Astrocyte of the cerebellum (primary cell): ENCODE results near the gene TRAFD1.

ENCODE experiments used
- DNase-seq: peaks from one replicate; pipeline ENCODE4 v3.0.0-alpha.2; 2011; ENCODE audit warnings: low read depth
- H3K4me3 ChIP-seq: 2 replicates; pipeline ENCODE4 v1.5.1; 2011; ENCODE audit warnings: mild to moderate bottlenecking, low read depth, low read length, moderate library complexity
- in situ Hi-C: cut with HindIII; loops from 2 replicates; pipeline ENCODE4 v1.10.0; 2017; ENCODE audit warnings: low sequenced_read_pairs
- TF ChIP-seq, protein P1 (sequence below): IDR thresholded peaks from 2 replicates; pipeline ENCODE4 v1.5.1; 2012; ENCODE audit warnings: low read length, low read depth, moderate library complexity, mild to moderate bottlenecking; ENCODE audit errors: missing control alignments

The TRAFD1 gene

DNA sequence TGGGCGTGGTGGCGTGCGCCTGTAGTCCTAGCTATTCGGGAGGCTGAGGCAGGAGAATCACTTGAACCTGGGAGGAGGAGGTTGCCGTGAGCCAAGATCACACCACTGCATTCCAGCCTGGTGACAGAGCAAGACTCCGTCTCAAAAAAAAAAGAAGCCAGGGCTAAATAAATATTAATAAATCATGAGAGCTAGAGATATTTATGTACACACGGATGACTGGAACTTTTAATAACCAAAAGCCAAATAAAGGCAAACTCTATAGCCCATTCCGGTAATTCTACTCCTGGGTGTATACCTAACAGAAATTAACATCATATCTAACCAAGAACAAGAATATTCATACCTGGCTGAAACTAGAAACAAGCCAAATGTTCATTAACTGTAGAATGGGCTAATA lies 7.7 kb upstream of the TRAFD1 start:
- in situ Hi-C loops = no loop called here
- DNase-seq = no peak
- H3K4me3 ChIP-seq = no peak overlapping the region
- TF ChIP-seq, protein P1, sequence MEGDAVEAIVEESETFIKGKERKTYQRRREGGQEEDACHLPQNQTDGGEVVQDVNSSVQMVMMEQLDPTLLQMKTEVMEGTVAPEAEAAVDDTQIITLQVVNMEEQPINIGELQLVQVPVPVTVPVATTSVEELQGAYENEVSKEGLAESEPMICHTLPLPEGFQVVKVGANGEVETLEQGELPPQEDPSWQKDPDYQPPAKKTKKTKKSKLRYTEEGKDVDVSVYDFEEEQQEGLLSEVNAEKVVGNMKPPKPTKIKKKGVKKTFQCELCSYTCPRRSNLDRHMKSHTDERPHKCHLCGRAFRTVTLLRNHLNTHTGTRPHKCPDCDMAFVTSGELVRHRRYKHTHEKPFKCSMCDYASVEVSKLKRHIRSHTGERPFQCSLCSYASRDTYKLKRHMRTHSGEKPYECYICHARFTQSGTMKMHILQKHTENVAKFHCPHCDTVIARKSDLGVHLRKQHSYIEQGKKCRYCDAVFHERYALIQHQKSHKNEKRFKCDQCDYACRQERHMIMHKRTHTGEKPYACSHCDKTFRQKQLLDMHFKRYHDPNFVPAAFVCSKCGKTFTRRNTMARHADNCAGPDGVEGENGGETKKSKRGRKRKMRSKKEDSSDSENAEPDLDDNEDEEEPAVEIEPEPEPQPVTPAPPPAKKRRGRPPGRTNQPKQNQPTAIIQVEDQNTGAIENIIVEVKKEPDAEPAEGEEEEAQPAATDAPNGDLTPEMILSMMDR = no peak

DNA sequence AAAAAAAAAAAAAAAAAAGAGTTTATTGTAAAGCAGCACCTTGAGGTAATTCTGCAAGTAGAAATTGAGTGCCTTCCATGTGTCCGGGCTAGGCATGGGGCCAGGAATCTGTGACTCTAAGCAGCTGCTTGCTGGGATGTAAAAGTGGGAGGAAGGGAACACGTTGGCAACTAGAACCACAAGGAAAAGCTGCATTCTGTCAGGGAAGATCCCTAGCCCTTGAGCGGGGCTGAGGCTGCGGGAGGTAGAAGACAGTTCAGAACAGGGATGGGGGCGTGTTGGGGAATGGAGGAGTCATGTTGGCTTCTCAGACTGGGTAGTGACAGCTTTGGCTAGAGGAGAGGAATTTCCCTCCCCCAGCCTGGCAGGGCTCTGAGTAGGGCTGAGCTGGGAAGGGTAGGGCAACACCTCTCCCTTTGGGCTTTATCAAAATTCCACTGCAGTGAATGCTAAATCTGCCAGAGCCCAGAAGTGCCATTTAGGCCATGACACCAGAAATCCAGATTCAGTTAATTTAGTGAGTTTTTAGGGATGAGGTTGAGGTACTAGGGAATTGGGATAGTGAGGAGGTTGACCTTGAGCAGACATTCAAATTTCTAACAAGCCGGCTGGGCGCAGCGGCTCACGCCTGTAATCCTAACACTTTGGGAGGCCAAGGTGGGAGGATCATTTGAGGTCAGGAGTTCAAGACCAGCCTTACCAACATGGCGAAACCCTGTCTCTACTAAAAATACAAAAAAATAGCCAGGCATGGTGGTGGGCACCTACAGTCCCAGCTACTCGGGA lies 3.4 kb upstream of the TRAFD1 start:
- H3K4me3 ChIP-seq = no peak overlapping the region
- DNase-seq = peak; percentile 36
- TF ChIP-seq, protein P1 = no peak
- in situ Hi-C loops = no loop called here

DNA sequence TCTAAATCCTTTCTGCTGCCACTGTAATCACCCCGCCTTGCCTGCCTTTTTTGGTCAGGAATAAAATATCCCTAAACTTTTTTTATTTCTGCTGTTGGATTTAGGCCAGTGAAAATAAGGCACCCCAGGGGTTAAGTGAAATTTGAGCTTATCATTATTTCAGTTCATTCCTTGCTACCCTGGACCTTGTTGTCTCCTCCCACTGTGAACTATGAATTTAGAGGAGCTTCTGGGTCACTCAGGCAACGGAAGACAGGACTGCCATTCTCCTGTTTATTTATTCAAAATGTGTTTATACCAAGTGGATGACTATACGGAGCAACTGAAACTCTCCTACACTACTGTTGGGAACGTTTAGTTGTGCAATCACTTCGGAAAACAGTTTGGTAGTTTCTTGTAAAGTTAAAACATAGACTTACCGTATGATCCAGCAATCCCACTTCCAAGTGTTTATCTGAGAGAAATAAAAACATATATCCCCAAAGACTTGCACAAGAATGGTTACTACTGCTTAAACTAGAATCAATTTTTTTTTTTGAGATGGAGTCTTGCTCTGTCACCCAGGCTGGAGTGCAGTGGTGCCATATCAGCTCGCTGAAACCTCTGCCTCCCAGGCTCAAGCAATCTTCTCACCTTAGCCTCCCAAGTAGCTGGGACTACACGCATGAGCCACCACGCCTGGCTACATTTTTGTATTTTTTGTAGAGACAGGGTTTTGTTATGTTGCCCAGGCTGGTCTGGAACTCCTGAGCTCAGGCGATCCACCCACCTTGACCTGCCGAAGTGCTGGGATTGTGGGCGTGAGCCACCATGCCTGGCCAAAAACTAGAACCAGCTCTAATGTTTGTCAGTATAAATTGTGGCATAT lies 2.3 kb upstream of the TRAFD1 start:
- H3K4me3 ChIP-seq = no peak overlapping the region
- in situ Hi-C loops = no loop called here
- no peak for DNase-seq
- TF ChIP-seq, protein P1 = no peak

DNA sequence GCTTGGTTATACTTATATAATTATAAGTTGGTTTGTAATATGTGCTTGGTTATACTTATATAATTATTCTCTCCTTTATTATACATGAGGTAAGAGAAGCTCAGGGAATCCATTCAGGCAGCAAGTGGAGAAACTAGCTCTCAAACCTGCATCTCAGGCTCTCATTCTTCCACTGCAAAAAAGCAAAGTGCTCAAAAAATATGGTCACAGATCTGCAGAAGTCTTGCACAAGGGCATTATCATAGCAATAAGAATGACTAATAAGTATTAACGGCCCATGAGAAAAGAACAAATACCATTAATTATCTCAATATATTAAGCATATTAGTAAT lies 476 bp upstream of the TRAFD1 start:
- in situ Hi-C loops = no loop called here
- TF ChIP-seq, protein P1 = no peak
- peak overlapping the region; percentile 93 for H3K4me3 ChIP-seq
- DNase-seq = no peak

DNA sequence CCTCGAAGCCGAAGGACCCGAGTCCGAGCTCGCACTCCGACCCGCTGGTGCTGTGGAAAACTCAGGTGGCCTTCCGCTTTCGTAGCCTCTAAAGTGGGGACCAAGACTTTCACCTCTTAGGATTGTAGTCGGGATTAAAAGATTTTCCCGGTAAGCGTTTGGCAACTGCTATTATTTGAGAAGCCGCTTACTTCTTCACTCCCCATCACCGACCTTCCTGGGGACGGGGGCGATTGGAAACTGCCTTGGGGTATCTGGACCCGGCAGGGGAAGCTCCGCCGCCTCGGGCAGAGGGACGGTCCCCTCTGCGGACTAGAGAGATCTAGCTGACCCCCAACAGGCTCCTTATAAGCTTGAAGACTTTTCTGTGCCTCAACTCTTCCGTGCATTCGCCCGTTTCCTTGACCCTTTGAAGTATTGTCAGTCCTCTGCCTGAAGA lies 659 bp downstream of the TRAFD1 start:
- H3K4me3 ChIP-seq = peak overlapping the region; percentile 93
- DNase-seq = no peak
- in situ Hi-C loops = no loop called here
- TF ChIP-seq, protein P1 = no peak

DNA sequence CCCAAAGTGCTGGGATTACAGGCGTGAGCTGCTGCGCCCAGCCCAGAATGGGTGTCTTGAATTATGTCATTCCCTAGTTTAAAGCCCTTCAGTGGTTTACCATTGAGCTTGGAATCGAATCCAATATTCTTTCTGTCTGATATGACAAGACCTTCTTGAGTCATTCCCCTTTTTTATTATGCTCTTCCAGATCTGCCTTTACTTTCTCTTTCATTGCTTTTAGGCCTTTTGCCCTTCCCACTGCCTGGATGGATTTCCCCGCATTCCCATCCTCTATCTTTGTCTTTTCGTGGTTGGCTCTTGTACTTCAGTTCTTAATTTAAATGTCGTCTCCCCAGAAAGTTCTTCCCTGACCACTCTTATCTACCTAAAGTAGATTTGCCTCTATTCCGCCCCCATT lies 1.6 kb downstream of the TRAFD1 start:
- DNase-seq = no peak
- H3K4me3 ChIP-seq = peak overlapping the region; percentile 93
- in situ Hi-C loops = no loop called here
- TF ChIP-seq, protein P1 = no peak
